ENCODE measurements around the gene PAX3.

PAX3 gene

GRCh38 chr2:222298311-222299150 is at the start of gene PAX3:
Gene PAX3, minus strand, starts transcription at chr2:222298998. Its CDS starts 383 bp downstream, at chr2:222298615.
- DNase-seq: no peak

- no peak for DNase-seq
Measured at GRCh38 chr2:222341331-222341730, 42.5 kb upstream of the PAX3 start.

DNA sequence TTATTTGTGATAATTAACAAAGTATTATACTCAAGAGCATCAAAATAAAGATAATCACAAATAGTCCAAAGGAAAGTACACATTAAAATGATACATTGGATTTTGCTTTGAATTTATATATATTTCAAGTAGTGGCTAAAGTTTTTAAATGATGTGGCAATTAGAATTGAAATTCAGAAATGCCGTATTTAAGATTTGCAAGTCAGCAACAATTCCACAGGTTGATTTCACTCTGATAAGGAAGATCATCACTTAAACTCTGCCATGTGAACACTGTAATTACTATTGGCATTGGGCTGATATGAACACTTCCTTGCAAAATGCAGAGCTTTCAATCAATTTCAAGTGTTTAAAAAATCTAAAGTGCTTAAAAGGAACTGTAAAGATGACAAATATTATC is 39.6 kb upstream of the PAX3 start:
- DNase-seq: no peak

GRCh38 chr2:222336931-222337330 is 38.1 kb upstream of the PAX3 start:
- no peak for DNase-seq

DNA sequence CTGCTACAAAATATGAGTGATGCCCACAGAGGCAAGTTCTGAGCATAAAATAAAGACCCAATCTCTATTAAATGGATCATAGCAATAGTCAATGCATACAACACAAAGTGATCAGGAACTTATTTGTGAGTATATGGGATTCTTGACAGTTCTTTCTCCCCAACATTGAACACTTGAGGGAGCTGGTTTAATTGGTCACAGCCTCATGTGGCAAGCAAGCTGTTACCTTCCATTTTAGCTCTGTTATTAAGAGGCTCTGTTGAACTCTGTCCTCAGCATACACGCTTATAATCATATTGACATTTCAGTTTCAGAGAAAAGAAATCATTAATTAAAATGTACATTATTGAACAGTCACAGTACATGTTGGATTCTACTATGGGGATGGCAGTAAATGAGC is 37.6 kb upstream of the PAX3 start:
- no peak for DNase-seq

- no peak for DNase-seq
Measured at GRCh38 chr2:222334914-222335313, 36.1 kb upstream of the PAX3 start.

DNA sequence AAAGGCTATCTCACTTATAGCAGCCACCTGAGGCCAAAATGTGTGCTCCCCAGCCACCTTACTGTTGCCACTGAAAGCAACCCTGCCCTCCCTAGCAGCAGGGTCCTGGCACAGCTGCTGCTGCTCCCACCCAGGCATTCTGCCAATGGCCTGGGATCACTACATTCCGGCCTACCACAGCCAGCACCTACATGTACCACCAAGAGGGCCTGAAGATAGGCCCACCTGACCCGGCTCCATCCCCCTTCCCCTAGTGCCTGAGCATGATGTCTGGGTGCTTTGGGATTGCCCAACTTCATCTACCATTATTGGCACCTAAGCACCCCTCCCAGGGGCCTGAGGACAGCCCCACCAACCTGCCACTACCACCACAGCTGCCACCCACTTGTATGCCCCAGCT is 34.6 kb upstream of the PAX3 start:
- no peak for DNase-seq

- DNase-seq: no peak
Measured at GRCh38 chr2:222332116-222332515, 33.3 kb upstream of the PAX3 start.

DNA sequence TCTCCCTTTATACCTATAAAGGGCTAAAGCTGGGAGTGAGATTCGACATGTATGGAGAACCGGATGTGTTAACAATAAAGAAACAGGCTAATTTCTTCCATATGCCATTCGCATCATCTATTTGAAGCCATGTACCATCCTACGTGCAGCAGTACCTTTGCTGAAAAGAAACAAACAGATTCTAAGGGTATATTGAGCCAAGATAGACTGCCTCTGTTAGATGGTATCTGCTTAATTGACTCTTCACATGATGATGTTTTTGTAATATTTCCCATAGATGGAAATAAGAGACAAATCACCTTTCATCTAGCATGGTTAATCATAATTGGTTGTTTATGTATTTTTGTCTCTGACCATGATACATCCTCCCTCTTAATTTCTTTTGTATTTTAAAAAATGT is 32.1 kb upstream of the PAX3 start:
- no peak for DNase-seq

DNA sequence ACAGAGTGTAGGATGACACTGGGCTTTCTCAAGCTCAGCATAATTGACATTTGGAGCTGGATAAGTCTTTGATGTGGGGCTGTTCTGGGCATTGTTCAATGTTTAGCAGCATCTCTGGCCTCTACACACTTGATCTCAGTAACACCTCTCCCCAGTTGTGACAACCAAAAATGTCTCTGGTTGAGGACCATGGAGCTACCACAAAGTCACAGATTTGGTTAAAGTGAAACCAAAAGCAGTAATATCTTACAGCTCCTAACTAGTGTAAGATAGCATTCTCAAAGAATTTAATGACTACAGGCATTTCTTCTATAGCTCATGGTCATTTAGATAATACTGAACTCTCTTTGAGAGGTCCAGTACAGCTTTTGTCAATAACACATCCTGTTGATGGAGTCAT is 23.4 kb upstream of the PAX3 start:
- DNase-seq: no peak

GRCh38 chr2:222320436-222321395 is 21.9 kb upstream of the PAX3 start:
- no peak for DNase-seq

DNA sequence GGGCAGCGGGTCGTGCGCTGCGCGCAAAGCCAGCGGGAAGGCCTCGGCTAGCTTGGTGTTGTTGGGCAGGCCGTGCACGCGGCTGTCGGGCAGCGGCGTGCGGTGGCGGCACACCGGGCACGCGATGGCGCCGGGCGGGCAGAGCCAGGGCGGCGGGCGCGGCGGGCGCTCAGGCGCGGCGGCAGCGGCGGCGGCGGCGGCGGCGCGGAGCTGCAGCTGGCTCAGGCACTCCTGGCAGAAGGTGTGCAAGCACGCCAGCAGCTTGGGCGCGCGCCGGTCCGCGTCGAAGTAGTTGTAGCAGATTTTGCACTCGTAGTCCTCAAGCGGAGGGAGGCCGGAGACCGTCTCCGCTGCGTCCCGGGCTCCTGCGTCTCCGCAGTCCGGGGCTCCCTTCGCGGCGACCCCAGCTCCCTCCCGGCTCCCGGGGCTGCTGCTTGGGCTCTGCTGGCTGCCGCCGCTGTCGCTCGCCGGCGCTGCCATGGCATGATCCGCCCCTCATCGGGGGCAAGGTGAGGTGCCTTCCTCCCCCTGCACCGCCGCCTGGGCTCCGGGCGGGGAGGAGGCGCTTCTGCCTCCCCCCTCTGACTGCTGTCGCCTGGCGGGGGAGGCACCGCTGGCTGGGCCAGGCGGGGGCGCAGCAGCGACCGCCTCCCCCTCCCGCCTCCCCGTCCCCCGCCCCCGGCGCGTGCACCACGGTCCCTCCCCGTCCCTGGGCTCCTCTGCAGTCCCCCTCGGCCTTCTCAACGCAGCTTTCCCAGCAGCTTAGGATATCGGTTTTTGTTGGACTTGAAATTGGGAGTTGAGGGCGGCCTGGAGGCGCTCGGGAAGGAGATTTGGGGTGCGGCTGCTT is 21.0 kb upstream of the PAX3 start:
- peak; percentile 66 for DNase-seq

DNA sequence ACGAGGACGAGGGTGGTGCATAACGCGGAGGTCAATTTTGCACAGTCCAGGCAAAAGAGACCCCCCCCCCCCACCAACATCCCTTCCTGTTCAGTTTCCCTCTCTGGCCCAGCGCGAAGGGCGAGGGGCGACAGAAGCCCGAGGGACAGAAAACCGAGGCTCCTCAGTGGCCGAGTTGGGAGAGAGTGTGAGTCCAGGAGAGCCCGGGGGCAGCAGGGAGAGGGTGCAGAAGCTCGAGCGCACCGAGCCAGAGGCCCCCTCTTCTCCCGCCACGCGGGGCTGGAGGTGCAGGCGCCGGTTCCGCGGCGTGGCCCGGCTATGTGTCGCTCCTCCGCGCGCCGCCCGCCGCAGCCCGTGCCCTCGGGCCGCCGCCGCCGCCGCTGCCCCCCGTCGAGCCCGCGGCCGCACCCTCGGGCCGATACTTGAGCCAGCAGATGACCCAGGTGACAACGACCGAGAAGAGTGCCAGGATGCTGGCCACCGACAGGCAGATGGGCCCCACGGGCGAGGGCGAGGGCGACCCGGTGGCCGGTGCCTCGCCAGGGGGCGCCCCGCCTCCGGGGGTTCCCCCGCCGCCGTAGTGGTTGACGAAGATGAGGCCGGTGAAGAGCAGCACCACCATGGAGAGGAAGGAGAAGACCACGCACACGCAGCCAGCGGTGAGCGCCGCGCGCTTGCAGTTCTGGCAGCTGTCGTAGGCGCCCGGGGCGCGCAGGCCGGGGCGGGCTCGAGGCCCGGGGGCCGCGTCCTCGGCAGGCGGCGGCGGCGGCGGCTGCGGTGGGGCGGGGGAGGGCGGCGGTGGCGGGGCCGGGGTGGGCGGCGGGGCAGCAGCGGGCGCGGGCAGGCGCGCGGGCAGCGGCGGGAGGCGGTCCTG is 20.2 kb upstream of the PAX3 start:
- DNase-seq: no peak

- DNase-seq: peak; percentile 97
Measured at GRCh38 chr2:222318026-222318711, 19.4 kb upstream of the PAX3 start.

GRCh38 chr2:222315443-222316121 is 16.8 kb upstream of the PAX3 start:
- no peak for DNase-seq

- DNase-seq: no peak
Measured at GRCh38 chr2:222313816-222314215, 15.0 kb upstream of the PAX3 start.

GRCh38 chr2:222311978-222312738 is 13.4 kb upstream of the PAX3 start:
- no peak for DNase-seq

DNA sequence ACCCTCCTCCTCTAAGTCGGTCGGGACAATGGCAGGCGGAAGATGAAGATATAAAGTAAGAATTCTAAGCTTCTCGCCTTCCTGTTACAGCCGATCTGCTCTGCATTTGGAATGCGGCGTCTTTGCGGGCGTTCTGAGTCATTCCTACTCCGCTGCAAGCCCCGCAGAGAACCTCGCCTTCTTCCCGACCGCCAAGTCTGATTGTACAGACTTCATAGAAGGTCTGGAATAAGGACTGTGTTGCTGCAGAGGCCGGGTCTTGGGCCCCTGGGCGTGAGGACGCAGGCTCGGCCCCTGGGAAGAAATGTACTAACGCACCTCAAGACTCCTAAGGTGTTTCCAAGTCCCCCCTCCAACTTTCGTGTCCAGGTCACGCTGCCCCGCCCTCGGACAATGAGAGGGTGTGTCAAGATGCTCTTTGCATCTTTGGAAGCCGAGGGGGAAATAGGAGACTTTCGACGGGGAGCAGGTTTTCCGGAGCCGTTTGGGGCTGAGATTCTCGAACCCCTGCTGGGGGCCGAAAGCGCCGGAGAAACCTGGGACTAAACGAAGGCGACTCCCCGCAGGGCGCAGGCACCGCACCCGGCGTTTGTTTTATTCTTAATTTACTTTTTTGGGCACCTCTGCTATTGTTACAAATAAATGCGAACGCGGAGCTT is 12.7 kb upstream of the PAX3 start:
- DNase-seq: no peak

GRCh38 chr2:222310747-222311318 is 12.0 kb upstream of the PAX3 start:
- DNase-seq: no peak
